ENCODE measurements around the gene SNX1.
A peak's percentile ranks its signal among the peaks of the same experiment; 100 is the strongest.

Gene SNX1

DNA sequence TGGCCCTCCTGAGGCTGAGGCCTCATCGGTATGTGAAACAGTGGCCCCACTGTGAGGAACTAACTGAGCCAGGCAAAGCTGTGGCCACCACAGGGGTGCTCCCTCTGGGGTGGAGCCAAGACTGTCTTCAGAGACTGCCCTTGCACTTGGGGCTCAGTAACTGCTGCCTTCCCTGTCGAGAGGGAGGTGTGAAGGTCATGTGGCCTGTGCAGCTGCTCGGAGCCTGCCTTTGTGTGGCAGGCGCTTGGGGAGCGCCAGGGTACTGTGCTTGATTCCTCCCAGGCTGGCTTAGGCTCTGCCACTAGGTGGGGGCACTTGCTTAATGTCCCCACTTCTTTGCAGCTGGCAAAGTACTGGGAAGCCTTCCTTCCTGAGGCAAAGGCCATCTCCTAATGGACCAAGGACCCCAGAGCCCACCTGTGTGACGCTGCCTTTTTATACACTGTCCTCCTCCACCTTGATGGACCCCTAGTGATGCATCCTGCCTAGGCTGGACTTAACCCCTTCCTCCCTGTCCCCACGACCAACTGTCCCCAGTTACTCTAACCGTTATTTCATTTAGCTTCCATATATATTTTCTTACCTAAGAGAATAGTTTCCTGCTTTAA lies 41.5 kb downstream of the SNX1 start:
- no peak overlapping the region for H3K27ac ChIP-seq (ENCODE audit: extremely low read depth, low read depth, low read length)
- H3K9me3 ChIP-seq (ENCODE audit: control insufficient read depth, insufficient read depth, low read depth, low read length): no peaks in the 10 kb centered on the region
- H3K4me3 ChIP-seq (ENCODE audit: low read depth, low read length): no peak overlapping the region
- ChIA-PET POLR2A (no interaction called here), CTCF (no interaction called here)
- no peaks in the 10 kb centered on the region for H3K4me1 ChIP-seq (ENCODE audit: control insufficient read depth, insufficient read depth, low read length)
- TF ChIP-seq ZIC2 (tag by site-specific recombination; IDR thresholded peaks at IDR 0.05) (peak; percentile 83), ZNF335 (tag by site-specific recombination; conservative IDR thresholded peaks at IDR 0.05) (peak; percentile 50), ZNF248 (tag by site-specific recombination; IDR thresholded peaks at IDR 0.05) (no peak), ZNF677 (tag by site-specific recombination; IDR thresholded peaks at IDR 0.05) (no peak), ZNF366 (tag by site-specific recombination; conservative IDR thresholded peaks at IDR 0.05) (no peak), ZNF514 (tag by site-specific recombination; IDR thresholded peaks at IDR 0.05) (no peak), ZNF175 (tag by site-specific recombination; IDR thresholded peaks at IDR 0.05) (no peak), GLI2 (tag by site-specific recombination; IDR thresholded peaks at IDR 0.05; ENCODE audit: borderline replicate concordance, low read depth) (no peak)
- TF ChIP-seq, protein P1, sequence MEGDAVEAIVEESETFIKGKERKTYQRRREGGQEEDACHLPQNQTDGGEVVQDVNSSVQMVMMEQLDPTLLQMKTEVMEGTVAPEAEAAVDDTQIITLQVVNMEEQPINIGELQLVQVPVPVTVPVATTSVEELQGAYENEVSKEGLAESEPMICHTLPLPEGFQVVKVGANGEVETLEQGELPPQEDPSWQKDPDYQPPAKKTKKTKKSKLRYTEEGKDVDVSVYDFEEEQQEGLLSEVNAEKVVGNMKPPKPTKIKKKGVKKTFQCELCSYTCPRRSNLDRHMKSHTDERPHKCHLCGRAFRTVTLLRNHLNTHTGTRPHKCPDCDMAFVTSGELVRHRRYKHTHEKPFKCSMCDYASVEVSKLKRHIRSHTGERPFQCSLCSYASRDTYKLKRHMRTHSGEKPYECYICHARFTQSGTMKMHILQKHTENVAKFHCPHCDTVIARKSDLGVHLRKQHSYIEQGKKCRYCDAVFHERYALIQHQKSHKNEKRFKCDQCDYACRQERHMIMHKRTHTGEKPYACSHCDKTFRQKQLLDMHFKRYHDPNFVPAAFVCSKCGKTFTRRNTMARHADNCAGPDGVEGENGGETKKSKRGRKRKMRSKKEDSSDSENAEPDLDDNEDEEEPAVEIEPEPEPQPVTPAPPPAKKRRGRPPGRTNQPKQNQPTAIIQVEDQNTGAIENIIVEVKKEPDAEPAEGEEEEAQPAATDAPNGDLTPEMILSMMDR (tag by site-specific recombination; IDR thresholded peaks at IDR 0.05): 0 out of 2 replicates have a peak, but pooled peaks have one; percentile 16
- peaks cover 0 to 66% of the 10 kb centered on the region in 2 experiments; a peak in 2 of 3 replicates for H3K36me3 ChIP-seq (ENCODE audit: control insufficient read depth in 2 of 2, insufficient read depth in 1 of 2, low read length in 2 of 2)

DNA sequence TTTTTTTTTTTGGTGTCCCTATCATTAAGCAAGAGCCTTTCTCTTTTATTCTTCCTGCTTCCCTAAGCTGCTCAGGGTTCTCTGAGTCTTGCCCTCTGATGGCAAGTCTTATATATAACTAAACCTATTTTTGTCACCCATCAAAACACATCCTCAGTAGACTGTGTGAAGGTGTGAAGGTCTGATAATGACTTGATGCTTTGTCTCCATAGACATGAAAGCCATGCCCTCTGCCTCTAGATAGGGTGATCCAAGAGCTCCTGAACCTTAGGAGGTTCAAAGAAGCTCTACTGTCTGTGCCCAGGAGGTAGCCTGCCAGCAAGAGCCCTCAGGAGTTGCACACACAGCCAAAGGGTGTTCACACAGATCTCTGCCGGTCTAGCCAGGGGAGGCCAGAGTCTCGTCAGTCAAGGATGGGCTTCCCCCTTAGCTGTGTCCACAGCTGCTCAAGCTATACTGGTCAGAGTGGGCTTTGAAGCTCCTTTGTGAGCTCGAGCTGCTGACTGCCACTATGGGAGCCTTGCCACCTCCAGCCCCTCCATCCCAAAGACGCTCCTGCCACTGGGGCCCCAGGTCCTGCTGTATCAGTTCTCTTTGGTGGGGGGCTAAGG lies 42.7 kb downstream of the SNX1 start:
- Histone ChIP-seq H3K36me3 (ENCODE audit: control insufficient read depth in 2 of 2, insufficient read depth in 1 of 2, low read length in 2 of 2) (peaks cover 0 to 62% of the 10 kb centered on the region in 2 experiments; a peak in 2 of 3 replicates), H3K4me3 (ENCODE audit: low read depth, low read length) (no peak overlapping the region), H3K9me3 (ENCODE audit: control insufficient read depth, insufficient read depth, low read depth, low read length) (no peaks in the 10 kb centered on the region), H3K4me1 (ENCODE audit: control insufficient read depth, insufficient read depth, low read length) (no peaks in the 10 kb centered on the region), H3K27ac (ENCODE audit: extremely low read depth, low read depth, low read length) (no peak overlapping the region)
- TF ChIP-seq, protein P2, sequence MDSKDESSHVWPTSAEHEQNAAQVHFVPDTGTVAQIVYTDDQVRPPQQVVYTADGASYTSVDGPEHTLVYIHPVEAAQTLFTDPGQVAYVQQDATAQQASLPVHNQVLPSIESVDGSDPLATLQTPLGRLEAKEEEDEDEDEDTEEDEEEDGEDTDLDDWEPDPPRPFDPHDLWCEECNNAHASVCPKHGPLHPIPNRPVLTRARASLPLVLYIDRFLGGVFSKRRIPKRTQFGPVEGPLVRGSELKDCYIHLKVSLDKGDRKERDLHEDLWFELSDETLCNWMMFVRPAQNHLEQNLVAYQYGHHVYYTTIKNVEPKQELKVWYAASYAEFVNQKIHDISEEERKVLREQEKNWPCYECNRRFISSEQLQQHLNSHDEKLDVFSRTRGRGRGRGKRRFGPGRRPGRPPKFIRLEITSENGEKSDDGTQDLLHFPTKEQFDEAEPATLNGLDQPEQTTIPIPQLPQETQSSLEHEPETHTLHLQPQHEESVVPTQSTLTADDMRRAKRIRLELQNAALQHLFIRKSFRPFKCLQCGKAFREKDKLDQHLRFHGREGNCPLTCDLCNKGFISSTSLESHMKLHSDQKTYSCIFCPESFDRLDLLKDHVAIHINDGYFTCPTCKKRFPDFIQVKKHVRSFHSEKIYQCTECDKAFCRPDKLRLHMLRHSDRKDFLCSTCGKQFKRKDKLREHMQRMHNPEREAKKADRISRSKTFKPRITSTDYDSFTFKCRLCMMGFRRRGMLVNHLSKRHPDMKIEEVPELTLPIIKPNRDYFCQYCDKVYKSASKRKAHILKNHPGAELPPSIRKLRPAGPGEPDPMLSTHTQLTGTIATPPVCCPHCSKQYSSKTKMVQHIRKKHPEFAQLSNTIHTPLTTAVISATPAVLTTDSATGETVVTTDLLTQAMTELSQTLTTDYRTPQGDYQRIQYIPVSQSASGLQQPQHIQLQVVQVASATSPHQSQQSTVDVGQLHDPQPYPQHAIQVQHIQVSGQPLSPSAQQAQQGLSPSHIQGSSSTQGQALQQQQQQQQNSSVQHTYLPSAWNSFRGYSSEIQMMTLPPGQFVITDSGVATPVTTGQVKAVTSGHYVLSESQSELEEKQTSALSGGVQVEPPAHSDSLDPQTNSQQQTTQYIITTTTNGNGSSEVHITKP (tag by site-specific recombination; IDR thresholded peaks at IDR 0.05): no peak
- TF ChIP-seq ZNF239 (tag by site-specific recombination; IDR thresholded peaks at IDR 0.05): no peak
- no peak for TF ChIP-seq ZNF16 (tag by site-specific recombination; IDR thresholded peaks at IDR 0.05; ENCODE audit: low read depth)
- TF ChIP-seq, protein P3, sequence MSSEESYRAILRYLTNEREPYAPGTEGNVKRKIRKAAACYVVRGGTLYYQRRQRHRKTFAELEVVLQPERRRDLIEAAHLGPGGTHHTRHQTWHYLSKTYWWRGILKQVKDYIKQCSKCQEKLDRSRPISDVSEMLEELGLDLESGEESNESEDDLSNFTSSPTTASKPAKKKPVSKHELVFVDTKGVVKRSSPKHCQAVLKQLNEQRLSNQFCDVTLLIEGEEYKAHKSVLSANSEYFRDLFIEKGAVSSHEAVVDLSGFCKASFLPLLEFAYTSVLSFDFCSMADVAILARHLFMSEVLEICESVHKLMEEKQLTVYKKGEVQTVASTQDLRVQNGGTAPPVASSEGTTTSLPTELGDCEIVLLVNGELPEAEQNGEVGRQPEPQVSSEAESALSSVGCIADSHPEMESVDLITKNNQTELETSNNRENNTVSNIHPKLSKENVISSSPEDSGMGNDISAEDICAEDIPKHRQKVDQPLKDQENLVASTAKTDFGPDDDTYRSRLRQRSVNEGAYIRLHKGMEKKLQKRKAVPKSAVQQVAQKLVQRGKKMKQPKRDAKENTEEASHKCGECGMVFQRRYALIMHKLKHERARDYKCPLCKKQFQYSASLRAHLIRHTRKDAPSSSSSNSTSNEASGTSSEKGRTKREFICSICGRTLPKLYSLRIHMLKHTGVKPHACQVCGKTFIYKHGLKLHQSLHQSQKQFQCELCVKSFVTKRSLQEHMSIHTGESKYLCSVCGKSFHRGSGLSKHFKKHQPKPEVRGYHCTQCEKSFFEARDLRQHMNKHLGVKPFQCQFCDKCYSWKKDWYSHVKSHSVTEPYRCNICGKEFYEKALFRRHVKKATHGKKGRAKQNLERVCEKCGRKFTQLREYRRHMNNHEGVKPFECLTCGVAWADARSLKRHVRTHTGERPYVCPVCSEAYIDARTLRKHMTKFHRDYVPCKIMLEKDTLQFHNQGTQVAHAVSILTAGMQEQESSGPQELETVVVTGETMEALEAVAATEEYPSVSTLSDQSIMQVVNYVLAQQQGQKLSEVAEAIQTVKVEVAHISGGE (tag by site-specific recombination; conservative IDR thresholded peaks at IDR 0.05; ENCODE audit: low read depth): no peak
- TF ChIP-seq, protein P4, sequence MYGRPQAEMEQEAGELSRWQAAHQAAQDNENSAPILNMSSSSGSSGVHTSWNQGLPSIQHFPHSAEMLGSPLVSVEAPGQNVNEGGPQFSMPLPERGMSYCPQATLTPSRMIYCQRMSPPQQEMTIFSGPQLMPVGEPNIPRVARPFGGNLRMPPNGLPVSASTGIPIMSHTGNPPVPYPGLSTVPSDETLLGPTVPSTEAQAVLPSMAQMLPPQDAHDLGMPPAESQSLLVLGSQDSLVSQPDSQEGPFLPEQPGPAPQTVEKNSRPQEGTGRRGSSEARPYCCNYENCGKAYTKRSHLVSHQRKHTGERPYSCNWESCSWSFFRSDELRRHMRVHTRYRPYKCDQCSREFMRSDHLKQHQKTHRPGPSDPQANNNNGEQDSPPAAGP (tag by site-specific recombination; IDR thresholded peaks at IDR 0.05): no peak
- TF ChIP-seq ZNF223 (tag by site-specific recombination; IDR thresholded peaks at IDR 0.05): no peak
- TF ChIP-seq ZNF354C (tag by site-specific recombination; IDR thresholded peaks at IDR 0.05; ENCODE audit: borderline replicate concordance, low read depth): no peak
- ChIA-PET POLR2A (interaction anchor here (0.7 kb wide), 1 partner anchor 16 kb away, joined by 3 read pairs; no protein-coding TSS in a partner anchor), CTCF (interaction anchor here (0.7 kb wide), 1 partner anchor 1071 kb away, joined by 4 read pairs; no protein-coding TSS in a partner anchor)

Measured in HEK293 (cell line).